Mesendoderm (in vitro differentiated cells): ENCODE data around the gene IFIT2.
A peak's percentile ranks its signal among the peaks of the same experiment; 100 is the strongest.
"Not testable (repeated sequence)": the region's sequence is repeated elsewhere in the genome, so short reads cannot be mapped to it uniquely, and the experiment has no call there.

Source experiments
- DNase-seq: peaks from one replicate; pipeline ENCODE4 v3.0.0; 2013
- H2AK5ac ChIP-seq: 2 replicates; pipeline ENCODE4 v1.6.1; 2013; ENCODE audit warnings: low read length, inconsistent platforms
- H2BK120ac ChIP-seq: 2 replicates; pipeline ENCODE4 v1.6.1; 2013; ENCODE audit warnings: low read depth, mild to moderate bottlenecking, low read length, moderate library complexity, mixed read lengths
- H2BK15ac ChIP-seq: replicated peaks from 2 replicates; pipeline ENCODE4 v1.6.1; 2013; ENCODE audit warnings: low read depth, mild to moderate bottlenecking, moderate library complexity
- H2BK5ac ChIP-seq: 2 replicates; pipeline ENCODE4 v1.6.1; 2013; ENCODE audit warnings: low read length, inconsistent platforms
- H3K18ac ChIP-seq: 2 replicates; pipeline ENCODE4 v1.6.1; 2013; ENCODE audit warnings: mild to moderate bottlenecking, low read length, mixed read lengths
- H3K23ac ChIP-seq: one replicate; pipeline ENCODE4 v1.6.1; 2013; ENCODE audit warnings: low read length
- H3K27ac ChIP-seq: 2 replicates; pipeline ENCODE4 v1.5.1; 2013; ENCODE audit warnings: low read depth, mild to moderate bottlenecking, inconsistent platforms, low read length, moderate library complexity
- H3K27me3 ChIP-seq: 2 replicates; pipeline ENCODE4 v1.6.1; 2013; ENCODE audit warnings: low read length, control low read depth, mild to moderate bottlenecking, inconsistent platforms; ENCODE audit not compliant: insufficient read depth, poor library complexity
- H3K36me3 ChIP-seq: 2 replicates; pipeline ENCODE4 v1.6.1; 2013; ENCODE audit warnings: low read length, inconsistent platforms; ENCODE audit not compliant: control insufficient read depth, insufficient read depth
- H3K4ac ChIP-seq: one replicate; pipeline ENCODE4 v1.6.1; 2013; ENCODE audit warnings: low read depth, mild to moderate bottlenecking, low read length, moderate library complexity
- H3K4me1 ChIP-seq: 2 replicates; pipeline ENCODE4 v1.6.1; 2013; ENCODE audit warnings: low read depth, low read length, inconsistent platforms; ENCODE audit not compliant: control insufficient read depth
- H3K4me2 ChIP-seq: 2 replicates; pipeline ENCODE4 v1.6.1; 2013; ENCODE audit warnings: low read length
- H3K4me3 ChIP-seq: 2 replicates; pipeline ENCODE4 v1.5.1; 2013; ENCODE audit warnings: mild to moderate bottlenecking, low read length
- H3K56ac ChIP-seq: one replicate; pipeline ENCODE4 v1.6.1; 2013; ENCODE audit warnings: low read length
- H3K79me1 ChIP-seq: 2 replicates; pipeline ENCODE4 v1.6.1; 2013; ENCODE audit warnings: low read length, inconsistent platforms
- H3K79me2 ChIP-seq: 2 replicates; pipeline ENCODE4 v1.6.1; 2013; ENCODE audit warnings: mild to moderate bottlenecking, low read length; ENCODE audit not compliant: control insufficient read depth, insufficient read depth
- H3K9ac ChIP-seq: 2 replicates; pipeline ENCODE4 v1.6.1; 2013; ENCODE audit warnings: low read length, inconsistent platforms
- H4K5ac ChIP-seq: one replicate; pipeline ENCODE4 v1.6.1; 2013; ENCODE audit warnings: low read length
- H4K8ac ChIP-seq: one replicate; pipeline ENCODE4 v1.6.1; 2013; ENCODE audit warnings: low read depth, mild to moderate bottlenecking, control low read depth, low read length, moderate library complexity
- WGBS: extraction: QIAGEN DNeasy Blood & Tissue Kit; methylation state at CpG from one replicate; pipeline ENCODE4 v1.1.7; 2013; ENCODE audit warnings: low lambda C conversion rate, missing lambda C conversion rate; ENCODE audit not compliant: insufficient coverage; ENCODE audit errors: extremely low coverage; 5-methylcytosine and 5-hydroxymethylcytosine counted together

The IFIT2 gene

DNA sequence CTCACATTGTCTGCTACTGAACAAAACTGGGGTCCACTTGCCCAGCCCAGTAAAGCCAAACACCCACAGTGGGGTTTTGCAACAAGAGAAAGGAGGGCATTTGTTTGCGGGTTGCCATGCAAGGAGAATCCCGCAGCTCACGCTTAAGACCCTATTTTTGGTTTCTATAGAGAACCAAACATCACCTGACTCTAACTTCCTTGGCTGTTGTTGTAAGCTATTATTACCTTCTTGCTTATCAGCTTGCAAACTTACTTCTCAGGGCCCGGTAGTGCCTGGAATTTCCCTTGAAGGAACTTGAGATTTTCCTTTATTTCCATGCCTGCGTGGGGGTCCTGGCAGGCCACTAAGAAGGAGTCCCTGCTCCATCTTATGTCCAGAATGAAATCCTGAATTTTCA lies 46.6 kb downstream of the IFIT2 start:
- Histone ChIP-seq H3K4me2 (no peak overlapping the region), H2BK5ac (no peak overlapping the region), H2AK5ac (no peak overlapping the region), H2BK120ac (no peak overlapping the region), H3K27ac (peak overlapping the region; percentile 52), H3K4ac (peak overlapping the region; percentile 89), H4K5ac (no peak overlapping the region), H3K4me3 (no peak overlapping the region), H3K4me1 (peaks cover 18% of the 10 kb centered on the region), H3K36me3 (no peaks in the 10 kb centered on the region), H2BK15ac (no peak overlapping the region), H3K9ac (no peak overlapping the region), H3K18ac (peak overlapping the region; percentile 93), H4K8ac (no peak overlapping the region), H3K56ac (peak overlapping the region; percentile 46), H3K23ac (no peak overlapping the region), H3K79me2 (no peaks in the 10 kb centered on the region), H3K79me1 (no peaks in the 10 kb centered on the region), H3K27me3 (no peaks in the 10 kb centered on the region)
- no CpG with 5 or more reads among the region's 5 CpGs for WGBS
- DNase-seq, result peak; percentile 61

DNA sequence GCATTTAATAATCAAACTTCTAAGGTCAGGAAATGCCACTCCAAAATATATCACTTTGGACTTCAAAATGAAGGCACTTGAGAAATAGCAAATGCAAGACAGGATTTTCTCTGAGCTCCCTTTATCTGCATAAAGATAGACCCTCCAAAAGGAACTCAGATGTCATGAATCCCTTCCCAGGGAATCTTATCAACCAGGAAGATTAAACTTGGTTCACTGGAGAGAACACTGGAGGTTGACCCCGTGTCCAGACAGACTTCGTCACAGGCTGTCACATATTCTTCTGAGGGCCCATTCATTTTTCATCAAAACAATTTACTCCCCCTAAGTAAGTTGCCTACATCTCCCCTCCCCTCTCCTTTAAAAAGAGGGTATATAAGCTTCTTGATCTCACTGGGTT lies 47.1 kb downstream of the IFIT2 start:
- H3K4ac ChIP-seq, result no peak overlapping the region
- no peak overlapping the region for H4K8ac ChIP-seq
- no peak overlapping the region for H2AK5ac ChIP-seq
- no peak overlapping the region for H4K5ac ChIP-seq
- H3K23ac ChIP-seq, result no peak overlapping the region
- no peak overlapping the region for H2BK5ac ChIP-seq
- DNase-seq, result no peak
- no peak overlapping the region for H2BK15ac ChIP-seq
- H3K27me3 ChIP-seq, result no peaks in the 10 kb centered on the region
- H3K79me2 ChIP-seq, result no peaks in the 10 kb centered on the region
- H3K18ac ChIP-seq, result peak overlapping the region; percentile 53
- H3K4me1 ChIP-seq, result peaks cover 18% of the 10 kb centered on the region
- no peak overlapping the region for H3K4me2 ChIP-seq
- no peaks in the 10 kb centered on the region for H3K79me1 ChIP-seq
- H3K9ac ChIP-seq, result no peak overlapping the region
- H3K27ac ChIP-seq, result no peak overlapping the region
- no peak overlapping the region for H2BK120ac ChIP-seq
- H3K36me3 ChIP-seq, result no peaks in the 10 kb centered on the region
- WGBS, result no CpG with 5 or more reads among the region's 2 CpGs
- no peak overlapping the region for H3K56ac ChIP-seq
- no peak overlapping the region for H3K4me3 ChIP-seq

DNA sequence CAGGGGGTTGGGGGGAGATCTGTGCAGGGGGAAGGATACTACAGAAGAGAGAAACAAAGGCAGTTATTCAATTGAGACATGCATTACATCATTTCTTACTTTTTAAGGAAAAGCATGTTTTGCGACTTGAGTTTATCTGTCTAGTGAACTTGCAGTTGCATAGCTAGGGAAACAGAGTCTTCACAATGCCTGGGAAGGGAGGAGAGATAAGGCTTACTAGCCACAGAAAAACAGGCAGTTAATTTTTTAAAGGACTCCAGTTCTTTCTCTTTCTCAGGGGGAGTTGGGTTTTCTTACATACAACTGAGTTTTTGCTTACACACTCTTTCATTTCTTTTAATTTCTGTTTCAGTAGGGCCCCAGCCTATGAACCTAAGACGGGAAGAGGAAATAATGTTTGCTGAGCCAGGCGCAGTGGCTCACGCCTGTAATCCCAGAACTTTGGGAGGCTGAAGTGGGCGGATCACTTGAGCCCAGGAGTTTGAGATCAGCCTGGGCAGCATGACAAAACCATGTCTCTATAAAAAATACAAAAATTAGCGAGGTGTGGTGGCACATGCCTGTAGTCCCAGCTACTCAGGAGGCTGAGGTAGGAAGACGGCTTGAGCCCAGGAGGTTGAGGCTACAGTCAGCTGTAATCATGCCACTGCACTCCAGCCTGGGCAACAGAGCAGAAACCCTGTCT lies 48.9 kb downstream of the IFIT2 start:
- peak overlapping the region; percentile 73 for H3K18ac ChIP-seq
- not testable (repeated sequence) for H4K8ac ChIP-seq, H3K36me3 ChIP-seq, H3K4me3 ChIP-seq, H3K27ac ChIP-seq, H3K79me1 ChIP-seq, H3K9ac ChIP-seq, H3K4me2 ChIP-seq, H2BK5ac ChIP-seq, DNase-seq, H3K27me3 ChIP-seq, H2AK5ac ChIP-seq, H4K5ac ChIP-seq, H2BK120ac ChIP-seq, H3K79me2 ChIP-seq, H3K23ac ChIP-seq
- H2BK15ac ChIP-seq, result peak overlapping the region; percentile 89
- no CpG with 5 or more reads among the region's 7 CpGs for WGBS
- peak overlapping the region; percentile 70 for H3K4ac ChIP-seq
- peaks cover 18% of the 10 kb centered on the region for H3K4me1 ChIP-seq
- peak overlapping the region; percentile 29 for H3K56ac ChIP-seq

DNA sequence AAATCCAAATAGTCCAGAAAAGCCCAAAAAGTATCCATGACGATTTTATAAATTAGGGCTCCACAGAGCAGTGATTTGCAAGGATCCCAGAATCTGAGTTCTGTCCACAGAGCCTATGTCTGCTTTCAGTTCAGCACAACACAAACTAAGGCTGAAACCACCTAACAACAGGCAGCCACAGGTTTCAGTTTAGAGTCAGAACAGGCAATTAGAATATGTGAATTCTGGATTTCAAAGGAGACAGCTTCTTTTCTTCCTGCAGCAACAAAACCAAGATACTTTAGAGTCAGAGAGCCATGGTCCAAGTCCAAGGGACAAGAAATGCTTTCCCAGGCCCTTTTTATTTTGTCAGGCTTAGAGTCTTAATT lies 49.5 kb downstream of the IFIT2 start:
- H3K27me3 ChIP-seq, result no peaks in the 10 kb centered on the region
- no CpG with 5 or more reads among the region's 1 CpG for WGBS
- peaks cover 18% of the 10 kb centered on the region for H3K4me1 ChIP-seq

DNA sequence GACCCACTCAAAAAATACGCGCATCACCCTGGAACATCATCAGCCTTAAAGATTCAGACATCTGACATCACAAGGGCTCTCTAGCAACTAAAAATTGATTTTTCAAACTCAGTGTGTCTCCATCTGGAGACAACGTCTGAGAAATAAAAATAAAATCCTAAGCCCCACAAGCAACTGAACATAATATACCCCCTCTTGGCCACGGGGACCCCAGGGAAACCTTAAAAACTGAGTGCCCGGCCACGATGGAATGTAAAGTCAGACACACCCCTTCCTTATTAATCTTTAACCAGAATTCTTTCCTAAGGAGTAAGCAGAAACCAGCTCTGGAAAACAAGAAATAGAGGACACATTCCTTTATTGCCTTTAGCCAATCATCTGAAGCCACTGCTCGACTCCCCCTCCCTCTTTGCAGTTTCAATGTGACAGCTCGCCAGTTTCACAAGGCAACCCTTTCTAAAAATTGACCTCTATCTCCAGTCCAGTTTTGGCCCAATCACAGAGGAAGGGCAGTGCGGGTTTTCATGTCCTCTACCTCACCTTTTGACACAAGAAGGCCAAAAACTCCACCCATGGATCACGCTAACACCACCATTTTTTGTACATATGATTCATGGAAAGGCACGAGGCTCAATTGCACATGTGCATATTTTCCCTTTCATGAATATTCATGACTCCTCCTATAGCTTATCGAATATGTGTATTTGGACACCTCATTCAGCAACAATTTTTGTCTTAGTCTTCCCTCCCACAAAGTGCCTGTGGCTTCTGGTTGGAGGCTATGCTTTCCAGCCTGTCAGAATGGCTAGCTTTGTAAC lies 50.1 kb downstream of the IFIT2 start:
- H2BK15ac ChIP-seq, result peak overlapping the region; percentile 61
- no peak overlapping the region for H4K5ac ChIP-seq
- no peak overlapping the region for H3K27ac ChIP-seq
- WGBS, result no CpG with 5 or more reads among the region's 12 CpGs
- no peaks in the 10 kb centered on the region for H3K79me2 ChIP-seq
- peak overlapping the region; percentile 83 for H3K18ac ChIP-seq
- no peak overlapping the region for H2BK120ac ChIP-seq
- peak overlapping the region; percentile 18 for H3K56ac ChIP-seq
- no peak overlapping the region for H4K8ac ChIP-seq
- no peak overlapping the region for H3K4me3 ChIP-seq
- no peak overlapping the region for H3K4me2 ChIP-seq
- no peaks in the 10 kb centered on the region for H3K79me1 ChIP-seq
- H3K9ac ChIP-seq, result no peak overlapping the region
- H2AK5ac ChIP-seq, result no peak overlapping the region
- H3K27me3 ChIP-seq, result no peaks in the 10 kb centered on the region
- H3K4ac ChIP-seq, result no peak overlapping the region
- H3K23ac ChIP-seq, result no peak overlapping the region
- peaks cover 16% of the 10 kb centered on the region for H3K4me1 ChIP-seq
- DNase-seq, result peak; percentile 54
- H3K36me3 ChIP-seq, result no peaks in the 10 kb centered on the region
- H2BK5ac ChIP-seq, result no peak overlapping the region

More for the DNA sequence above, 49.5 kb downstream of the IFIT2 start:
- Histone ChIP-seq H4K8ac (no peak overlapping the region), H3K9ac (peak overlapping the region; percentile 41), H3K56ac (no peak overlapping the region), H3K79me1 (no peaks in the 10 kb centered on the region), H3K36me3 (no peaks in the 10 kb centered on the region), H3K79me2 (no peaks in the 10 kb centered on the region), H3K4me2 (no peak overlapping the region), H3K23ac (no peak overlapping the region), H2BK5ac (peak overlapping the region; percentile 19), H2BK120ac (no peak overlapping the region), H2AK5ac (no peak overlapping the region), H3K4ac (no peak overlapping the region), H4K5ac (peak overlapping the region; percentile 59), H3K18ac (peak overlapping the region; percentile 83), H3K27ac (no peak overlapping the region), H2BK15ac (peak overlapping the region; percentile 89), H3K4me3 (no peak overlapping the region)
- DNase-seq, result no peak
